ENCODE measurements around the gene AHR. TPM values are rescaled to one million over a fixed set of nuclear protein-coding genes. Genes with fewer than 3 reads are reported as not detected.
"Not testable (repeated sequence)": the region's sequence is repeated elsewhere in the genome, so short reads cannot be mapped to it uniquely, and the experiment has no call there.

AHR gene
- total and polyA plus RNA-seq, 5 donors from 2014 or later: 10.3 to 120 (median 13.3) TPM

DNA sequence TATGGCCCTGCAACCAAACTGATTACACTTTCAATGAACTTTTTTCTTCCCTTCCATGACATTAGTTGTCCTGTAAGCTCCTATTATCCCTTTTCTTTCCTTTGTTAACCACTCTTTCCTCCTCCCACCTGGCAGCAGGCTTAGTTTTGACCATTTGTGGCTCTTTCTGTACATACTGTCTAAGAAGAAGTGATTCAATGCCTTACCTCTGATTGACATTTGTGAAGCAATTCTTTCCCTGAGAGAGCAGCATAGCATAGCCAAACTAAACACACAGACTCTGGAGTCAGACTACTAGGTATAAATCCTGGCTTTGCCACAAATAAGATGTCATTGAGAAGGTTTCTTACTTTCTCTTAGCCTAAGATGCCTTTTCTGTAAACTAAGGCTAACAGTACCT, 48.9 kb downstream of the AHR start:
- DNase-seq (no peak), ATAC-seq (ENCODE audit: low read depth in 2 of 2) (no peak)
- peaks cover 0 to 4% of the 10 kb centered on the region in 2 experiments for H3K9me3 ChIP-seq (ENCODE audit: control insufficient read depth in 2 of 2, low read length in 2 of 2)
- Mint-ChIP-seq H3K36me3 (peaks cover 35% of the 10 kb centered on the region), H3K4me1 (peaks cover 2 to 16% (median 9%) of the 10 kb centered on the region in 4 donors), H3K27ac (no peak overlapping the region), H3K4me3 (no peak overlapping the region), H3K27me3 (no peaks in the 10 kb centered on the region), H3K9me3 (peaks cover 0 to 30% (median 2%) of the 10 kb centered on the region in 7 donors)
- H3K4me3 ChIP-seq (ENCODE audit: low read depth, low read length): no peak overlapping the region
- no peaks in the 10 kb centered on the region for H3K27me3 ChIP-seq (ENCODE audit: control insufficient read depth, insufficient read depth, low read length)
- H3K27ac ChIP-seq (ENCODE audit: insufficient read depth, low read length, poor library complexity, severe bottlenecking): no peak overlapping the region
- no peaks in the 10 kb centered on the region for H3K4me1 ChIP-seq (ENCODE audit: control insufficient read depth, insufficient read depth, low read length, poor library complexity, severe bottlenecking)
- H3K36me3 ChIP-seq (ENCODE audit: control insufficient read depth, insufficient read depth, low read length): peaks cover 15% of the 10 kb centered on the region

GRCh38 chr7:17348932-17349331, 50.5 kb downstream of the AHR start:
- not testable (repeated sequence) for H3K27ac Mint-ChIP-seq
- peaks cover 27% of the 10 kb centered on the region for H3K36me3 Mint-ChIP-seq

DNA sequence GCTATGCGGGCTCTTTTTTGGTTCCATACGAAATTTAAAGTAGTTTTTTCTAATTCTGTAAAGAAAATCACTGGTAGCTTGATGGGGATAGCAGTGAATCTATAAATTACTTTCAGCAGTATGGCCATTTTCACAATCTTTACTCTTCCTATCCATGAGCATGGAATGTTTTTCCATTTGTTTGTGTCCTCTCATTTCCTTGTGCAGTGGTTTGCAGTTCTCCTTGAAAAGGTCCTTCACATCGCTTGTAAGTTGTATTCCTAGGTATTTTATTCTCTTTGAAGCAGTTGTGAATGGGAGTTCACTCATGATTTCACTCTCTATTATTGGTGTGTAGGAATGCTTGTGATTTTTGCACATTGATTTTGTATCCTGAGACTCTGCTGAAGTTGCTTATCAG, 51.9 kb downstream of the AHR start:
- Mint-ChIP-seq H3K9me3 (peaks cover 0 to 30% (median 2%) of the 10 kb centered on the region in 7 donors), H3K4me1 (peaks cover 0 to 20% (median 3%) of the 10 kb centered on the region in 4 donors), H3K36me3 (peaks cover 31% of the 10 kb centered on the region)
- not testable (repeated sequence) for H3K36me3 ChIP-seq (ENCODE audit: control insufficient read depth, insufficient read depth, low read length); H3K27me3 ChIP-seq (ENCODE audit: control insufficient read depth, insufficient read depth, low read length); H3K4me3 ChIP-seq (ENCODE audit: low read depth, low read length); ATAC-seq (ENCODE audit: low read depth in 2 of 2); H3K27me3 Mint-ChIP-seq; DNase-seq; H3K4me3 Mint-ChIP-seq; H3K27ac ChIP-seq (ENCODE audit: insufficient read depth, low read length, poor library complexity, severe bottlenecking); H3K4me1 ChIP-seq (ENCODE audit: control insufficient read depth, insufficient read depth, low read length, poor library complexity, severe bottlenecking); H3K9me3 ChIP-seq (ENCODE audit: control insufficient read depth in 2 of 2, low read length in 2 of 2); H3K27ac Mint-ChIP-seq

More at GRCh38 chr7:17348932-17349331, 50.5 kb downstream of the AHR start:
- not testable (repeated sequence) for ATAC-seq (ENCODE audit: low read depth in 2 of 2); H3K27me3 ChIP-seq (ENCODE audit: control insufficient read depth, insufficient read depth, low read length); H3K4me3 Mint-ChIP-seq; H3K27me3 Mint-ChIP-seq; H3K27ac ChIP-seq (ENCODE audit: insufficient read depth, low read length, poor library complexity, severe bottlenecking); H3K9me3 ChIP-seq (ENCODE audit: control insufficient read depth in 2 of 2, low read length in 2 of 2); H3K4me1 ChIP-seq (ENCODE audit: control insufficient read depth, insufficient read depth, low read length, poor library complexity, severe bottlenecking); H3K4me3 ChIP-seq (ENCODE audit: low read depth, low read length); DNase-seq; H3K36me3 ChIP-seq (ENCODE audit: control insufficient read depth, insufficient read depth, low read length)
- H3K9me3 Mint-ChIP-seq: peaks cover 0 to 30% (median 2%) of the 10 kb centered on the region in 7 donors
- peaks cover 0 to 16% (median 3%) of the 10 kb centered on the region in 4 donors for H3K4me1 Mint-ChIP-seq

DNA sequence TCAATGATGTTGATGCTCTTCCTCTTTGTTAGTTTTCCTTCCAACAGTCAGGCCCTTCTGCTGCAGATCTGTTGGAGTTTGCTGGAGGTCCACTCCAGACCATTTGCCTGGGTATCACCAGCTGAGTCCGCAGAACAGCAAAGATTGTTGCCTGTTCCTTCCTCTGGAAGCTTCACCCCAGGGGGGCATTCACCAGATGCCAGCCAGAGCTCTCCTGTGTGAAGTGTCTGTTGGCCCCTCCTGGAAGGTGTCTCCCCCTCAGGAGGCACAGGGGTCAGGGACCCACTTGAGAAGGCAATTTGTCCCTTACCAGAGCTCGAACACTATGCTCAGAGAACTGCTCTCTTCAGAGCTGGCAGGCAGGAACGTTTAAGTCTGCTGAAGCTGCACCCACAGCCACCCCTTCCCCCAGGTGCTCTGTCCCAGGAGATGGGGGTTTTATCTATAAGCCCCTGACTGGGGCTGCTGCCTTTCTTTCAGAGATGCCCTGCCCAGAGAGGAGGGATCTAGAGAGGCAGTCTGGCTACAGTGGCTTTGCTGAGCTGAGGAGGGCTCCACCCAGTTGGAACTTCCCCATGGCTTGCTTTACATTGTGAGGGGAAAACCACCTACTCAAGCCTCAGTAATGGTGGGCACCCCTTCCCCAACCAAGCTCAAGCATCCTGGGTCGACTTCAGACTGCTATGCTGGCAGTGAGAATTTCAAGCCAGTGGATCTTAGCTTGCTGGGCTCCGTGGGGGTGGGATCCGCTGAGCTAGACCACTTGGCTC, 55.4 kb downstream of the AHR start:
- not testable (repeated sequence) for H3K36me3 ChIP-seq (ENCODE audit: control insufficient read depth, insufficient read depth, low read length); H3K4me1 ChIP-seq (ENCODE audit: control insufficient read depth, insufficient read depth, low read length, poor library complexity, severe bottlenecking); H3K9me3 ChIP-seq (ENCODE audit: control insufficient read depth in 2 of 2, low read length in 2 of 2); H3K27me3 Mint-ChIP-seq; H3K27ac ChIP-seq (ENCODE audit: insufficient read depth, low read length, poor library complexity, severe bottlenecking); H3K4me3 ChIP-seq (ENCODE audit: low read depth, low read length); H3K4me3 Mint-ChIP-seq; DNase-seq; H3K27ac Mint-ChIP-seq; ATAC-seq (ENCODE audit: low read depth in 2 of 2); H3K27me3 ChIP-seq (ENCODE audit: control insufficient read depth, insufficient read depth, low read length)
- Mint-ChIP-seq H3K36me3 (peaks cover 39% of the 10 kb centered on the region), H3K4me1 (peaks cover 0 to 15% (median 3%) of the 10 kb centered on the region in 4 donors), H3K9me3 (peaks cover 0 to 28% (median 2%) of the 10 kb centered on the region in 7 donors)

GRCh38 chr7:17354473-17354872, 56.0 kb downstream of the AHR start:
- H3K9me3 Mint-ChIP-seq: peaks cover 0 to 22% (median 2%) of the 10 kb centered on the region in 7 donors
- H3K27ac Mint-ChIP-seq: no peak overlapping the region
- DNase-seq (no peak), ATAC-seq (ENCODE audit: low read depth in 2 of 2) (no peak)
- Histone ChIP-seq H3K9me3 (ENCODE audit: control insufficient read depth in 2 of 2, low read length in 2 of 2) (peaks cover 0 to 3% of the 10 kb centered on the region in 2 experiments), H3K27ac (ENCODE audit: insufficient read depth, low read length, poor library complexity, severe bottlenecking) (no peak overlapping the region), H3K4me1 (ENCODE audit: control insufficient read depth, insufficient read depth, low read length, poor library complexity, severe bottlenecking) (no peaks in the 10 kb centered on the region), H3K27me3 (ENCODE audit: control insufficient read depth, insufficient read depth, low read length) (no peaks in the 10 kb centered on the region), H3K4me3 (ENCODE audit: low read depth, low read length) (no peak overlapping the region), H3K36me3 (ENCODE audit: control insufficient read depth, insufficient read depth, low read length) (no peaks in the 10 kb centered on the region)
- peaks cover 37% of the 10 kb centered on the region for H3K36me3 Mint-ChIP-seq
- no peaks in the 10 kb centered on the region for H3K27me3 Mint-ChIP-seq
- H3K4me1 Mint-ChIP-seq: peaks cover 0 to 15% (median 3%) of the 10 kb centered on the region in 4 donors
- H3K4me3 Mint-ChIP-seq: no peak overlapping the region

DNA sequence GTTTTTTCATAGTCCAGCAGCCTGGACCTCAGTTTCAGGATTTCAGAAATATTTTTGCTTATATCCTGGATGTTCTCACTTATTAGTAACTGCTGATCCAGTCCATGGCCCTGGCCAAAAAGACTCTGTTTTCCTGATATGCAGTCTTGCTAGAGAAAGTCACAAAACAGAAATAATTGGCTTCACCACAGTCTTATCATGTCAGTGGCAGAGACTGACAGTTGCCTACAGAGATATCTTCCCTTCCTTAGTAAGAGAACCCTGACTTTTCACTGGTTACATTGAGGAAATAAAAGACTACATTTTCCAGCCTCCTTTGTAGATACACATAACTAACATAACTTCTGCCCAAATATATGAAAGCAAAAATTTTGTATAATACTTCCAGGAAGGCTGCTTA, 56.6 kb downstream of the AHR start:
- Histone ChIP-seq H3K27me3 (ENCODE audit: control insufficient read depth, insufficient read depth, low read length) (no peaks in the 10 kb centered on the region), H3K4me3 (ENCODE audit: low read depth, low read length) (no peak overlapping the region), H3K36me3 (ENCODE audit: control insufficient read depth, insufficient read depth, low read length) (no peaks in the 10 kb centered on the region), H3K27ac (ENCODE audit: insufficient read depth, low read length, poor library complexity, severe bottlenecking) (no peak overlapping the region), H3K9me3 (ENCODE audit: control insufficient read depth in 2 of 2, low read length in 2 of 2) (peaks cover 0 to 3% of the 10 kb centered on the region in 2 experiments), H3K4me1 (ENCODE audit: control insufficient read depth, insufficient read depth, low read length, poor library complexity, severe bottlenecking) (no peaks in the 10 kb centered on the region)
- H3K4me1 Mint-ChIP-seq: peaks cover 0 to 15% (median under 1%) of the 10 kb centered on the region in 4 donors
- DNase-seq (no peak), ATAC-seq (ENCODE audit: low read depth in 2 of 2) (no peak)
- H3K27ac Mint-ChIP-seq: peak overlapping the region in 1 of 3 donors; percentile 35
- H3K9me3 Mint-ChIP-seq: peaks cover 0 to 18% (median 2%) of the 10 kb centered on the region in 7 donors
- peaks cover 31% of the 10 kb centered on the region for H3K36me3 Mint-ChIP-seq
- H3K27me3 Mint-ChIP-seq: no peaks in the 10 kb centered on the region
- no peak overlapping the region for H3K4me3 Mint-ChIP-seq

DNA sequence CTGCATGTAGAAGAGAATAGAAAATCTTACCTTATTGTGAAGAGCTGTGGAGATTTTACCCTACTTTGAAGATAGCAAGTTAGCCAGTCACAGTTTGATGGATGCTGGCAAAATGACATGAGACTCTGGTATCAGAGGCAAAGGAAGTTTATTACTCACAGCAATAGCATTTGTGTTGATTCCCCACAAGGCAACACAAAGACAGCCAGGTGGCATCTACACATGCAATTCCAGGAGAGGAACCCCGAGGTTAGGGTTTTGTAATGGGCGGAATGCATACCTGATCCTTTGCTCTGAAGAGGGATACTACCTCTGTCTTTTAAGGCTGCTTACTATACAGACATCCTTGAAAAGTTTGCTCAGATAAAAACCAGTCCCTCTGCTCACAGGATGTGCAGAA, 59.5 kb downstream of the AHR start:
- Mint-ChIP-seq H3K4me3 (no peak overlapping the region), H3K27ac (no peak overlapping the region), H3K27me3 (peaks cover 6% of the 10 kb centered on the region), H3K36me3 (peaks cover 11% of the 10 kb centered on the region), H3K4me1 (peaks cover 0 to 4% (median 0%) of the 10 kb centered on the region in 4 donors), H3K9me3 (peaks cover 0 to 7% (median 0%) of the 10 kb centered on the region in 7 donors)
- H3K27me3 ChIP-seq (ENCODE audit: control insufficient read depth, insufficient read depth, low read length): no peaks in the 10 kb centered on the region
- ATAC-seq (ENCODE audit: low read depth in 2 of 2) (no peak), DNase-seq (no peak)
- H3K27ac ChIP-seq (ENCODE audit: insufficient read depth, low read length, poor library complexity, severe bottlenecking): no peak overlapping the region
- H3K9me3 ChIP-seq (ENCODE audit: control insufficient read depth in 2 of 2, low read length in 2 of 2): no peaks in the 10 kb centered on the region
- no peaks in the 10 kb centered on the region for H3K4me1 ChIP-seq (ENCODE audit: control insufficient read depth, insufficient read depth, low read length, poor library complexity, severe bottlenecking)
- no peaks in the 10 kb centered on the region for H3K36me3 ChIP-seq (ENCODE audit: control insufficient read depth, insufficient read depth, low read length)
- H3K4me3 ChIP-seq (ENCODE audit: low read depth, low read length): no peak overlapping the region

DNA sequence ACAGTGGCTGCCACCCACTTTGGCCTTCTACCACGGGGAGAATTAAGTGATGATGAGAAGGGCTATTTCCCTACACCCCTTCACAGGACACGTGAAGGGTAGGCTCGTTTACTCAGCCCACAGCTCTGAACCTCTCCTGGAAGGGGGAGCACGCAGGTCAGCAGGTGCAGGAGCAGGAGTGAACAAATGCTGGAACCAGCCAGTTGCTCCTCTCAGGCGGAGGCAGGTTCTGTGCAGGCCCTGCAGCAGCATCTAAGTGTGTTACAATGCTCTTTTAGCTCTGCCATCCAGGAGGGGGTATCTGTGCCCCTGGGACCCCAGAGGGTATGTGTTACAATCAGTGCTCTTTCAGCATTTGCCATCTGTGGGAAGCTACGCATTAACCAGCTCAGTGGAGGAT, 61.2 kb downstream of the AHR start:
- Histone ChIP-seq H3K36me3 (ENCODE audit: control insufficient read depth, insufficient read depth, low read length) (no peaks in the 10 kb centered on the region), H3K27me3 (ENCODE audit: control insufficient read depth, insufficient read depth, low read length) (no peaks in the 10 kb centered on the region), H3K4me1 (ENCODE audit: control insufficient read depth, insufficient read depth, low read length, poor library complexity, severe bottlenecking) (no peaks in the 10 kb centered on the region), H3K9me3 (ENCODE audit: control insufficient read depth in 2 of 2, low read length in 2 of 2) (no peaks in the 10 kb centered on the region), H3K27ac (ENCODE audit: insufficient read depth, low read length, poor library complexity, severe bottlenecking) (no peak overlapping the region), H3K4me3 (ENCODE audit: low read depth, low read length) (no peak overlapping the region)
- Mint-ChIP-seq H3K4me1 (peaks cover 0 to 4% (median 0%) of the 10 kb centered on the region in 4 donors), H3K36me3 (peaks cover 10% of the 10 kb centered on the region), H3K9me3 (peaks cover 0 to 5% (median 0%) of the 10 kb centered on the region in 7 donors), H3K4me3 (no peak overlapping the region), H3K27me3 (peaks cover 6% of the 10 kb centered on the region), H3K27ac (no peak overlapping the region)
- ATAC-seq (ENCODE audit: low read depth in 2 of 2): no peak
- no peak for DNase-seq

Measured in CD4-positive, CD25-positive, alpha-beta regulatory T cell (primary cell).